GM12891 (cell line): Measurements from ENCODE around the gene FXYD7.

Experiments
- POLR2A ChIP-seq: IDR thresholded peaks from 2 replicates; pipeline ENCODE4 v1.6.1; 2011; ENCODE audit warnings: low read depth, low read length, control low read depth
- POU2F2 ChIP-seq: IDR thresholded peaks from 2 replicates; pipeline ENCODE4 v1.6.1; 2011; ENCODE audit warnings: low read depth, mild to moderate bottlenecking, control low read depth, low read length, moderate library complexity
- TAF1 ChIP-seq: IDR thresholded peaks from 2 replicates; pipeline ENCODE4 v1.6.1; 2011; ENCODE audit warnings: low read depth, low read length, control low read depth

GRCh38 chr19:35098413-35099049, 44.5 kb upstream of the FXYD7 start:
- no peak for TF ChIP-seq TAF1
- no peak for TF ChIP-seq POLR2A
- TF ChIP-seq POU2F2 = no peak
